HepG2 (cell line): Measurements from ENCODE around the gene GPR68.

Experiments used
- ADNP ChIP-seq: sonication (generic); formaldehyde crosslinking; IDR thresholded peaks from 2 replicates; pipeline ENCODE4 v1.4.0; 2020; ENCODE audit warnings: missing genetic modification reagents
- ATF2 ChIP-seq: sonication (generic); formaldehyde crosslinking; IDR thresholded peaks from 2 replicates; pipeline ENCODE4 v1.4.0; 2020; ENCODE audit warnings: missing genetic modification reagents
- HOXA3 ChIP-seq: sonication (generic); formaldehyde crosslinking; IDR thresholded peaks from 2 replicates; pipeline ENCODE4 v1.5.0; 2020; ENCODE audit warnings: missing genetic modification reagents
- ZNF639 ChIP-seq: conservative IDR thresholded peaks from 2 replicates; pipeline ENCODE4 v1.6.1; 2018; ENCODE audit warnings: missing genetic modification reagents

- TF ChIP-seq ADNP (CRISPR knock-in tag) (no peak), HOXA3 (no peak), ZNF639 (CRISPR knock-in tag) (no peak), ATF2 (CRISPR knock-in tag) (no peak)
Observed at GRCh38 chr14:91284146-91284790, 39.8 kb upstream of the GPR68 start.
